A549 (cell line): ENCODE measurements around the gene ADD2. TPM values are rescaled to one million over a fixed set of nuclear protein-coding genes. Genes with fewer than 3 reads are reported as not detected.

Experiments
- ATAC-seq, 2 experiments: fragments of 200-7000 bp in 1 of 2; fragments of >200 bp in 1 of 2; cut with Nextera tagmentation in 1 of 2; cut with Tn5 transposase in 1 of 2; 3 replicates each; pipeline versions ENCODE4 v1.8.0 to v1.9.1; 2018 to 2020; ENCODE audit warnings: mild to moderate bottlenecking in 1 of 2, moderate library complexity in 1 of 2
- CTCF ChIA-PET: fragments of 300-600 bp; sonication (Branson Sonifier 250); formaldehyde crosslinking; extraction: SDS; loops from one replicate; lab custom pipeline; 2021; ENCODE audit warnings: antibody characterized with exemption, inconsistent platforms; lab: Yijun Ruan, JAX
- POLR2A ChIA-PET: fragments of 350-600 bp; formaldehyde crosslinking; extraction: SDS; loops from one replicate; lab custom pipeline; 2021; ENCODE audit warnings: antibody characterized with exemption, inconsistent platforms; lab: Yijun Ruan, JAX
- DNase-seq, 2 experiments: peaks; one replicate each; pipeline versions ENCODE4 v3.0.0 to v3.0.0-alpha.2; 2011 to 2016; ENCODE audit warnings: low read depth in 1 of 2, low spot score in 1 of 2
- FAIRE-seq: peaks from 2 replicates; lab custom pipeline; 2011; peaks lifted over from hg19 to GRCh38; lab: Jason Lieb, UNC
- H3K27ac ChIP-seq, 2 experiments: fragments of >200 bp; sonication (Bioruptor Twin); formaldehyde crosslinking; 3 replicates each; pipeline ENCODE4 v1.5.1; 2016 to 2017
- H3K4me1 ChIP-seq: fragments of >200 bp; sonication (Bioruptor Twin); formaldehyde crosslinking; 3 replicates; pipeline ENCODE4 v1.6.1; 2016
- H3K4me2 ChIP-seq: fragments of >200 bp; sonication (Bioruptor Twin); formaldehyde crosslinking; 3 replicates; pipeline ENCODE4 v1.6.1; 2016
- H3K4me3 ChIP-seq: fragments of >200 bp; sonication (Bioruptor Twin); formaldehyde crosslinking; 3 replicates; pipeline ENCODE4 v1.5.1; 2016
- H3K9me3 ChIP-seq: fragments of >200 bp; sonication (Bioruptor Twin); formaldehyde crosslinking; 3 replicates; pipeline ENCODE4 v1.6.1; 2016
- E2F6 ChIP-seq: IDR thresholded peaks from 2 replicates; pipeline ENCODE4 v1.6.1; 2012; ENCODE audit warnings: low read depth, borderline replicate concordance
- EP300 ChIP-seq, 2 experiments: fragments of >200 bp; sonication (Bioruptor Twin); formaldehyde crosslinking; IDR thresholded peaks; 2 replicates in 1 of 2; 3 replicates in 1 of 2; pipeline ENCODE4 v1.6.1; 2016 to 2017
- HEYL ChIP-seq: fragments of 250-450 bp; sonication (Bioruptor Pico); IDR thresholded peaks from 2 replicates; pipeline ENCODE4 v1.8.0; 2021; ENCODE audit warnings: mild to moderate bottlenecking, moderate library complexity
- HOXA7 ChIP-seq: fragments of 250-450 bp; sonication (Bioruptor Pico); IDR thresholded peaks from 2 replicates; pipeline ENCODE4 v1.5.0; 2020; ENCODE audit warnings: mild to moderate bottlenecking, moderate library complexity
- HOXB13 ChIP-seq: fragments of 250-450 bp; sonication (Bioruptor Pico); IDR thresholded peaks from 2 replicates; pipeline ENCODE4 v1.5.0; 2020; ENCODE audit warnings: low read depth, mild to moderate bottlenecking, moderate library complexity
- HOXB5 ChIP-seq: fragments of 250-450 bp; sonication (Bioruptor Pico); IDR thresholded peaks from 2 replicates; pipeline ENCODE4 v1.5.0; 2020; ENCODE audit warnings: mild to moderate bottlenecking, moderate library complexity
- JUN ChIP-seq, 2 experiments: fragments of >200 bp; sonication (Bioruptor Twin); formaldehyde crosslinking; IDR thresholded peaks; 2 replicates in 1 of 2; 3 replicates in 1 of 2; pipeline ENCODE4 v1.6.1; 2016 to 2017
- KDM5A ChIP-seq: fragments of 200-600 bp; sonication (generic); IDR thresholded peaks from 2 replicates; pipeline ENCODE4 v1.6.1; 2016; ENCODE audit warnings: antibody characterized with exemption, mild to moderate bottlenecking
- MYC ChIP-seq: IDR thresholded peaks from 2 replicates; pipeline ENCODE4 v1.6.1; 2012; ENCODE audit warnings: mild to moderate bottlenecking, inconsistent platforms, low read length, improper control_type of control experiment, borderline replicate concordance
- NPAS2 ChIP-seq: fragments of 250-450 bp; sonication (Bioruptor Pico); IDR thresholded peaks from 2 replicates; pipeline ENCODE4 v1.8.0; 2022; ENCODE audit warnings: mild to moderate bottlenecking, moderate library complexity, borderline replicate concordance
- NR3C1 ChIP-seq: fragments of >200 bp; sonication (Bioruptor Twin); formaldehyde crosslinking; IDR thresholded peaks from 3 replicates; pipeline ENCODE4 v1.6.1; 2017
- PHF8 ChIP-seq: fragments of 200-600 bp; sonication (generic); IDR thresholded peaks from 2 replicates; pipeline ENCODE4 v1.6.1; 2016; ENCODE audit warnings: low read depth, mild to moderate bottlenecking, antibody characterized with exemption, moderate library complexity, borderline replicate concordance
- POLR2AphosphoS2 ChIP-seq: conservative IDR thresholded peaks from 2 replicates; pipeline ENCODE4 v1.6.1; 2012; ENCODE audit warnings: low read length, improper control_type of control experiment, inconsistent platforms
- RCOR1 ChIP-seq: fragments of 150-350 bp; IDR thresholded peaks from 2 replicates; pipeline ENCODE4 v1.6.1; 2014; ENCODE audit warnings: antibody characterized with exemption, low read length, low read depth
- RFX5 ChIP-seq: fragments of 450-650 bp; IDR thresholded peaks from 2 replicates; pipeline ENCODE4 v1.7.1; 2014; ENCODE audit warnings: antibody characterized with exemption, mild to moderate bottlenecking, moderate library complexity
- RNF2 ChIP-seq: fragments of 200-600 bp; sonication (generic); IDR thresholded peaks from 2 replicates; pipeline ENCODE4 v1.6.1; 2016; ENCODE audit warnings: low read depth, mild to moderate bottlenecking, antibody characterized with exemption, moderate library complexity, borderline replicate concordance
- SREBF2 ChIP-seq: fragments of 450-650 bp; IDR thresholded peaks from 2 replicates; pipeline ENCODE4 v1.6.1; 2014; ENCODE audit warnings: mild to moderate bottlenecking, moderate library complexity
- TFCP2L1 ChIP-seq: fragments of 250-450 bp; sonication (Bioruptor Pico); IDR thresholded peaks from 2 replicates; pipeline ENCODE4 v1.5.0; 2021; ENCODE audit warnings: mild to moderate bottlenecking
- ZSCAN20 ChIP-seq: fragments of 250-450 bp; sonication (Bioruptor Pico); IDR thresholded peaks from 2 replicates; pipeline ENCODE4 v1.8.0; 2022; ENCODE audit warnings: mild to moderate bottlenecking, moderate library complexity
- WGBS: methylation state at CpG from one replicate; pipeline ENCODE4 v1.1.6; 2017; ENCODE audit errors: missing lambda C conversion rate; 5-methylcytosine and 5-hydroxymethylcytosine counted together
- polyA plus RNA-seq, 4 experiments: library from polyadenylated mRNA; depleted of rRNA in 3 of 4; stranded (reverse); fragments of >200 nt; fragmentation: RNase III in 1 of 4; extraction: RNeasy Plus Mini Kit Qiagen cat#74134 plus additional on column Dnase treatment in 1 of 4; gene quantifications; 2 replicates in 3 of 4; 3 replicates in 1 of 4; pipeline ENCODE4 v1.2.3, GENCODE V29; 2011 to 2017
- TF ChIP-seq, protein P1 (sequence below): fragments of 150-350 bp; IDR thresholded peaks from 2 replicates; pipeline ENCODE4 v1.6.1; 2014; ENCODE audit warnings: low read depth, mild to moderate bottlenecking, low read length
- TF ChIP-seq, protein P2 (sequence below): fragments of 450-650 bp; IDR thresholded peaks from 2 replicates; pipeline ENCODE4 v1.6.1; 2014; ENCODE audit warnings: antibody characterized with exemption
- TF ChIP-seq, protein P3 (sequence below): fragments of >200 bp; sonication (Bioruptor Twin); formaldehyde crosslinking; IDR thresholded peaks from 2 replicates; pipeline ENCODE4 v1.6.1; 2016
- TF ChIP-seq, protein P4 (sequence below): IDR thresholded peaks from 2 replicates; pipeline ENCODE4 v1.6.1; 2012
- TF ChIP-seq, protein P5 (sequence below): fragments of >200 bp; sonication (Bioruptor Twin); formaldehyde crosslinking; IDR thresholded peaks from 3 replicates; pipeline ENCODE4 v1.5.1; 2016

ADD2 gene
- polyA plus RNA-seq, 2 of the 4 experiments (the other 2 are of a cell fraction): 18.0 to 25.5 TPM

DNA sequence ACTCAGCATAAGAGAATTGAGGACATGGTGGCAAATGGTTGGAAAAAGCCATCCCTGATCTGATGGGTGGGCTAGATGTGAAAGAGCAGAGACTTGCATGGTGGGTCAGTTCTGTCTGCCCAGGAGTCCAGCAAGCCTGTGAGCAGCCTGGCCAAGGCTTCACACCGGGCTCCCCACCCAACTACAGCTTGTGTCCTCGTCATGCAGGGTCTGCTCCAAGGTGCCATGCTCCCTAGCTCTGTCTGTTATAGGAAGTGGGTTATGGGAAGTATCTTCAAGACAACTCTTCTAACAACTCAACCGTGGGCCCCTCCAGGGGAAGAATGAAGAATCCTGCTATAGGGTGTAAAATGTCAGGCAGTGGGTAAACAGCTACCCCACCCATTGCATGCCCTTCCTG, 97.4 kb downstream of the ADD2 start:
- Histone ChIP-seq H3K4me1 (0 out of 3 replicates have a peak, but pooled peaks cover 5% of the 10 kb centered on the region), H3K4me2 (no peak overlapping the region), H3K27ac (no peak overlapping the region), H3K9me3 (no peaks in the 10 kb centered on the region), H3K4me3 (no peak overlapping the region)
- POLR2A ChIA-PET: interaction anchor here (0.9 kb wide), 1 partner anchor 97 kb away, joined by 3 read pairs; the partner anchor contains the start of gene ADD2
- no peak for ATAC-seq
- WGBS: 77% methylated on average over 3 of the region's 3 CpGs
- CTCF ChIA-PET: interaction anchor here (1.2 to 4.6 kb wide), 6 partner anchors 13 to 342 kb away, joined by 4 to 20 read pairs (median 6); partner anchors contain the start of gene ADD2
- DNase-seq: no peak
- TF ChIP-seq POLR2AphosphoS2 (no peak), HOXA7 (CRISPR knock-in tag) (no peak), TFCP2L1 (no peak), HEYL (CRISPR knock-in tag) (no peak), NR3C1 (no peak), NPAS2 (CRISPR knock-in tag) (no peak), E2F6 (no peak)
- TF ChIP-seq, protein P1, sequence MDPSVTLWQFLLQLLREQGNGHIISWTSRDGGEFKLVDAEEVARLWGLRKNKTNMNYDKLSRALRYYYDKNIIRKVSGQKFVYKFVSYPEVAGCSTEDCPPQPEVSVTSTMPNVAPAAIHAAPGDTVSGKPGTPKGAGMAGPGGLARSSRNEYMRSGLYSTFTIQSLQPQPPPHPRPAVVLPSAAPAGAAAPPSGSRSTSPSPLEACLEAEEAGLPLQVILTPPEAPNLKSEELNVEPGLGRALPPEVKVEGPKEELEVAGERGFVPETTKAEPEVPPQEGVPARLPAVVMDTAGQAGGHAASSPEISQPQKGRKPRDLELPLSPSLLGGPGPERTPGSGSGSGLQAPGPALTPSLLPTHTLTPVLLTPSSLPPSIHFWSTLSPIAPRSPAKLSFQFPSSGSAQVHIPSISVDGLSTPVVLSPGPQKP: no peak
- TF ChIP-seq, protein P2, sequence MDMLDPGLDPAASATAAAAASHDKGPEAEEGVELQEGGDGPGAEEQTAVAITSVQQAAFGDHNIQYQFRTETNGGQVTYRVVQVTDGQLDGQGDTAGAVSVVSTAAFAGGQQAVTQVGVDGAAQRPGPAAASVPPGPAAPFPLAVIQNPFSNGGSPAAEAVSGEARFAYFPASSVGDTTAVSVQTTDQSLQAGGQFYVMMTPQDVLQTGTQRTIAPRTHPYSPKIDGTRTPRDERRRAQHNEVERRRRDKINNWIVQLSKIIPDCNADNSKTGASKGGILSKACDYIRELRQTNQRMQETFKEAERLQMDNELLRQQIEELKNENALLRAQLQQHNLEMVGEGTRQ: no peak
- TF ChIP-seq, protein P3, sequence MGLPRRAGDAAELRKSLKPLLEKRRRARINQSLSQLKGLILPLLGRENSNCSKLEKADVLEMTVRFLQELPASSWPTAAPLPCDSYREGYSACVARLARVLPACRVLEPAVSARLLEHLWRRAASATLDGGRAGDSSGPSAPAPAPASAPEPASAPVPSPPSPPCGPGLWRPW: no peak
- FAIRE-seq: no peak

- no peak overlapping the region for H3K27ac ChIP-seq
- H3K4me3 ChIP-seq: no peak overlapping the region
- TF ChIP-seq MYC (no peak), RCOR1 (no peak), RFX5 (no peak), JUN (IDR thresholded peaks at IDR 0.05) (no peak), SREBF2 (no peak)
- TF ChIP-seq, protein P4, sequence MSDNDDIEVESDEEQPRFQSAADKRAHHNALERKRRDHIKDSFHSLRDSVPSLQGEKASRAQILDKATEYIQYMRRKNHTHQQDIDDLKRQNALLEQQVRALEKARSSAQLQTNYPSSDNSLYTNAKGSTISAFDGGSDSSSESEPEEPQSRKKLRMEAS: no peak
- TF ChIP-seq, protein P5, sequence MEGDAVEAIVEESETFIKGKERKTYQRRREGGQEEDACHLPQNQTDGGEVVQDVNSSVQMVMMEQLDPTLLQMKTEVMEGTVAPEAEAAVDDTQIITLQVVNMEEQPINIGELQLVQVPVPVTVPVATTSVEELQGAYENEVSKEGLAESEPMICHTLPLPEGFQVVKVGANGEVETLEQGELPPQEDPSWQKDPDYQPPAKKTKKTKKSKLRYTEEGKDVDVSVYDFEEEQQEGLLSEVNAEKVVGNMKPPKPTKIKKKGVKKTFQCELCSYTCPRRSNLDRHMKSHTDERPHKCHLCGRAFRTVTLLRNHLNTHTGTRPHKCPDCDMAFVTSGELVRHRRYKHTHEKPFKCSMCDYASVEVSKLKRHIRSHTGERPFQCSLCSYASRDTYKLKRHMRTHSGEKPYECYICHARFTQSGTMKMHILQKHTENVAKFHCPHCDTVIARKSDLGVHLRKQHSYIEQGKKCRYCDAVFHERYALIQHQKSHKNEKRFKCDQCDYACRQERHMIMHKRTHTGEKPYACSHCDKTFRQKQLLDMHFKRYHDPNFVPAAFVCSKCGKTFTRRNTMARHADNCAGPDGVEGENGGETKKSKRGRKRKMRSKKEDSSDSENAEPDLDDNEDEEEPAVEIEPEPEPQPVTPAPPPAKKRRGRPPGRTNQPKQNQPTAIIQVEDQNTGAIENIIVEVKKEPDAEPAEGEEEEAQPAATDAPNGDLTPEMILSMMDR: no peak
- CTCF ChIA-PET: interaction anchor here (0.6 to 3.6 kb wide), 8 partner anchors 12 to 341 kb away, joined by 3 to 18 read pairs (median 4); partner anchors contain the start of gene ADD2
- FAIRE-seq (no peak), DNase-seq (no peak), ATAC-seq (no peak)
- H3K4me1 ChIP-seq: 0 out of 3 replicates have a peak, but pooled peaks cover 5% of the 10 kb centered on the region
- no peak overlapping the region for H3K4me2 ChIP-seq
- no peaks in the 10 kb centered on the region for H3K9me3 ChIP-seq
- WGBS: 88% methylated on average over 1 of the region's 1 CpG
- POLR2A ChIA-PET: interaction anchor here (0.9 kb wide), 1 partner anchor 98 kb away, joined by 3 read pairs; the partner anchor contains the start of gene ADD2
Observed at GRCh38 chr2:70670202-70670601, 97.8 kb downstream of the ADD2 start.

- 85% methylated on average over 4 of the region's 4 CpGs for WGBS
- H3K9me3 ChIP-seq: no peaks in the 10 kb centered on the region
- ChIA-PET POLR2A (no interaction called here), CTCF (interaction anchor here (0.9 to 3.0 kb wide), 12 partner anchors 11 to 365 kb away, joined by 3 to 13 read pairs (median 4); no protein-coding TSS in a partner anchor)
- TF ChIP-seq, protein P4: no peak
- TF ChIP-seq ZSCAN20 (no peak), PHF8 (no peak), HOXB13 (CRISPR knock-in tag) (no peak), RNF2 (no peak), HOXB5 (CRISPR knock-in tag) (no peak), MYC (no peak), KDM5A (no peak), HOXA7 (CRISPR knock-in tag) (no peak), EP300 (IDR thresholded peaks at IDR 0.05) (no peak)
- FAIRE-seq (no peak), ATAC-seq (no peak), DNase-seq (no peak)
- H3K4me1 ChIP-seq: 0 out of 3 replicates have a peak, but pooled peaks cover 5% of the 10 kb centered on the region
- no peak overlapping the region for H3K4me3 ChIP-seq
- no peak overlapping the region for H3K4me2 ChIP-seq
- no peak overlapping the region for H3K27ac ChIP-seq
Observed at GRCh38 chr2:70668911-70669310, 99.1 kb downstream of the ADD2 start.
